ENCODE results near the gene KLF1. TPM values are rescaled to one million over a fixed set of nuclear protein-coding genes. Genes with fewer than 3 reads are reported as not detected.

The KLF1 gene
- total and polyA plus RNA-seq, 4 experiments from 2014 or later: not detected

DNA sequence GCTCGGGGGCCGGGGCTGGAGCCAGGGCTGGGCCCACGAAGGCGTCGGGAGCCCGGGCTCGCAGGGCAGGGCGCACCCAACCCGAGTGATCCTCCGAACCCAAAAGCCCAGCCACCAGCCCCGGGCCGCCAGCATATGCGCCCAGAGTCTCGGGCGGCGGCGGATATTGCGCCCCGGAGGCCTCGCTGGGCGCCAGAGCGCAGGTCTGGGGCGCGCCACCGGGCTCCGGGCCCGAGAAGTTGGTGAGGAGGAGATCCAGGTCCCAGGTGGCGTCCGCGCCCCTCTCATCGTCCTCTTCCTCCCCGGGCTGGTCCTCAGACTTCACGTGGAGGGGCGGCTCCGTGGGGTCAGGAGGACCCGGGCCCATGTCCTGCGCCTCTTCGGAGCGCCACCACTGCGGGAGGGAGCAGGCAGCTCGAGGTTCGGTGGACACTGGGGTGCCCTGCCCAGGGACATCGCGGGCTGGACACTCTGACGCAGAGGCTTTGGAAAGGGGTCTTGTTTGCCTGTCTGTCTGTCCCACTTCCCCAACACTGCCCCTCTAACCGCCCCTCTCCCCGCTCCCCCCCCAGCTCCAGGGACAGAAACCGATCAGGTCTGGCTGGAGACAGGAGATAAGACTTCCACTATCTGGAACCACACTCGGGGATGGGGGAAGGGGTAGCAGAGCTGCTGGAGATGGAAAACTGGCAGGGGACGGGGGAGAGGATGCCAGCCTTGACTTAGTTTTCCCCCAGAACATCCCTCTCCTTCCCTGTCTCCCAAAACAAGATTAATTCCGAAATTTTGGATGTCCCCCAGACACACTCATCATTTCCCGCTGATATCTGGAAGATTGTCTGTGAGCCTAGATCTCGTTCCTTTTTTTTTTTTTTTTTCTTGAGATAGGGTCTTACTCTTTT lies 1.0 kb downstream of the KLF1 start:
- peaks cover 14 to 39% (median 27%) of the 10 kb centered on the region in 4 donors for H3K4me1 Mint-ChIP-seq
- intact Hi-C loops (cut with micrococcal nuclease): loop anchor here (1.0 to 5.0 kb wide), 3 partner anchors 47 to 211 kb away; partner anchors contain the start of gene FARSA
- DNase-seq: no peak
- H3K9me3 Mint-ChIP-seq: peaks cover 0 to 8% (median 0%) of the 10 kb centered on the region in 8 donors
- CTCF ChIA-PET (ENCODE audit: partially characterized antibody): interaction anchor here (0.8 to 9.0 kb wide), 17 partner anchors 10 to 79 kb away, joined by 3 to 166 read pairs (median 7); partner anchors contain the start of genes CALR, FARSA, GADD45GIP1 and RAD23A
- no peaks in the 10 kb centered on the region for H3K36me3 ChIP-seq (ENCODE audit: insufficient read depth, low read length)
- POLR2A ChIA-PET (ENCODE audit: partially characterized antibody): interaction anchor here (0.5 to 2.4 kb wide), 18 partner anchors 10 to 213 kb away, joined by 3 to 31 read pairs (median 5); partner anchors contain the start of genes CALR, FARSA, GADD45GIP1 and SYCE2
- no peaks in the 10 kb centered on the region for H3K9me3 ChIP-seq (ENCODE audit: control insufficient read depth in 1 of 2, low read length in 2 of 2)
- H3K27ac ChIP-seq (ENCODE audit: low read depth, low read length): no peak overlapping the region
- H3K27me3 ChIP-seq (ENCODE audit: insufficient read depth, low read length): no peaks in the 10 kb centered on the region
- H3K4me3 ChIP-seq (ENCODE audit: low read length in 2 of 2): peak overlapping the region in 1 of 2 donors; percentile 57
- H3K27me3 Mint-ChIP-seq: no peaks in the 10 kb centered on the region
- H3K4me3 Mint-ChIP-seq: peak overlapping the region; percentile 19 to 81 (median 58)
- H3K4me1 ChIP-seq (ENCODE audit: insufficient read depth, low read length): peaks cover 20% of the 10 kb centered on the region
- peak overlapping the region in 2 of 7 donors; percentile 47 to 63 for H3K27ac Mint-ChIP-seq
- peaks cover under 1 to 5% of the 10 kb centered on the region in 2 donors for H3K36me3 Mint-ChIP-seq

DNA sequence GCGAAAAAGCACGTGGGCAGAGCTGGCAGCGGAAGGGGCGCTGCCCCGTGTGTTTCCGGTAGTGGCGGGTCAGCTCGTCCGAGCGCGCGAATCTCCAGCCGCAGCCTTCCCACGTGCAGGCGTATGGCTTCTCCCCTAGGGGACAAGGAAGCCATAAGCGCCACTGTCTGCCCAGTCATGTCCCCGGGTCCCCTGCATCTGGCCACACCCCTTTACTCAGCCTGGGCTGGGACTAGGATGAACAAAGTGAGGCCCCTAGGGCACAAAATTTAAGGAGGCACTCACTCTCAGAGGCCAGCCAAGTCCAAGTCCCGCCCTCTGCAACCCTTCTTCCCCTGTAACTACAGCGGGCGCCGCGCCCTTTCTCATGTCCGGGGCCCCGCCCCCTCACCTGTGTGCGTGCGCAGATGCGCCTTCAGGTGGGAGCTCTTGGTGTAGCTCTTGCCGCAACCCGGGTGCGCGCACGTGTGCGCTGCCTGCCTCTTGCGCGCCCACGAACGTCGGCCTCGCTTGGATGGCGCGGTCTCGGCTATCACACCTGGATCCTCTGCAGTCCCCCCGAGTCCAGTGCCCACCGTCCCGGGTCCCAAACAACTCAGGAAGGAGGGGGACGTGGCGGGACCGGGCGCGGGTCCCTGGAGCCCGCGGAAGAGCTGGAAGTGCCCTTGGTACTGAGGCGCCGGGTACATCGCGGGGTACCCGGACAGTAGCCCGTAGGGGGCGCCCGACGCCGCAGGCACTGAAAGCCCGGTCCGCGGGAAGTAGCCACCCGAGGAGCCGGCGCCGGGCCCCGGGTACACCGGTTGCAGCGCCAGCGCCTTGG lies 1.9 kb downstream of the KLF1 start:
- peak overlapping the region; percentile 70 to 96 (median 87) for H3K27ac Mint-ChIP-seq
- POLR2A ChIA-PET (ENCODE audit: partially characterized antibody): interaction anchor here (0.6 to 2.4 kb wide), 17 partner anchors 11 to 247 kb away, joined by 3 to 31 read pairs (median 5); partner anchors contain the start of genes CALR, FARSA, GADD45GIP1 and SYCE2
- H3K4me1 Mint-ChIP-seq: peaks cover 9 to 39% (median 23%) of the 10 kb centered on the region in 4 donors
- H3K4me1 ChIP-seq (ENCODE audit: insufficient read depth, low read length): peaks cover 22% of the 10 kb centered on the region
- peaks cover 0 to 4% (median 0%) of the 10 kb centered on the region in 8 donors for H3K9me3 Mint-ChIP-seq
- peak overlapping the region; percentile 88 to 96 (median 90) for H3K4me3 Mint-ChIP-seq
- no peaks in the 10 kb centered on the region for H3K27me3 ChIP-seq (ENCODE audit: insufficient read depth, low read length)
- no peaks in the 10 kb centered on the region for H3K9me3 ChIP-seq (ENCODE audit: control insufficient read depth in 1 of 2, low read length in 2 of 2)
- CTCF ChIA-PET (ENCODE audit: partially characterized antibody): interaction anchor here (0.6 to 9.0 kb wide), 27 partner anchors 9 to 228 kb away, joined by 3 to 166 read pairs (median 5); partner anchors contain the start of genes CALR, DHPS, FARSA and GADD45GIP1
- peak overlapping the region in 1 of 2 donors; percentile 57 for H3K4me3 ChIP-seq (ENCODE audit: low read length in 2 of 2)
- peaks cover 0 to 2% of the 10 kb centered on the region in 2 donors for H3K36me3 Mint-ChIP-seq
- intact Hi-C loops (cut with micrococcal nuclease): loop anchor here (1.0 to 5.0 kb wide), 4 partner anchors 32 to 212 kb away; partner anchors contain the start of genes FARSA and SYCE2
- H3K36me3 ChIP-seq (ENCODE audit: insufficient read depth, low read length): no peaks in the 10 kb centered on the region
- no peak overlapping the region for H3K27ac ChIP-seq (ENCODE audit: low read depth, low read length)
- H3K27me3 Mint-ChIP-seq: no peaks in the 10 kb centered on the region
- peak; percentile 84 to 91 (median 88) for DNase-seq

DNA sequence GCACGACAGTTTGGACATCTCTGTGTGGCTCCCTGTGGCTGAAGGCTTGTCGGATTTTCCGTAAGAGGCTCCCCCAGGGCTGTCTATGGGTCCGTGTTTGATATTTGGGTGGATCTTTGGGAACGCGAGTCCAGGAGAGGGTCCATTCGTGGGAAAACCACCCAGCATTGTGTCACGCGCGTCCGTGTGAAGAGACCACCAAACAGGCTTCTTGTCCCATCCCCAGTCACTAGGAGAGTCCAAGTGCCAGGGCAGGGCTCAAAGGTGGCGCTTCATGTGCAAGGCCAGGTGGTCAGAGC lies 2.4 kb downstream of the KLF1 start:
- DNase-seq: no peak
- Mint-ChIP-seq H3K27me3 (no peaks in the 10 kb centered on the region), H3K9me3 (peaks cover 0 to 4% (median 0%) of the 10 kb centered on the region in 8 donors), H3K4me1 (peaks cover 11 to 42% (median 26%) of the 10 kb centered on the region in 4 donors), H3K36me3 (peaks cover 0 to 2% of the 10 kb centered on the region in 2 donors), H3K27ac (peak overlapping the region in 1 of 7 donors; percentile 85), H3K4me3 (peak overlapping the region in 5 of 8 donors; percentile 25 to 96 (median 88))
- peak overlapping the region in 1 of 2 donors; percentile 57 for H3K4me3 ChIP-seq (ENCODE audit: low read length in 2 of 2)
- H3K27ac ChIP-seq (ENCODE audit: low read depth, low read length): no peak overlapping the region
- intact Hi-C loops (cut with micrococcal nuclease): loop anchor here (5.0 kb wide), 1 partner anchor 33 kb away; the partner anchor contains the start of gene SYCE2
- H3K27me3 ChIP-seq (ENCODE audit: insufficient read depth, low read length): no peaks in the 10 kb centered on the region
- H3K4me1 ChIP-seq (ENCODE audit: insufficient read depth, low read length): peaks cover 26% of the 10 kb centered on the region
- no peaks in the 10 kb centered on the region for H3K9me3 ChIP-seq (ENCODE audit: control insufficient read depth in 1 of 2, low read length in 2 of 2)
- H3K36me3 ChIP-seq (ENCODE audit: insufficient read depth, low read length): no peaks in the 10 kb centered on the region
- ChIA-PET CTCF (ENCODE audit: partially characterized antibody) (interaction anchor here (0.6 to 9.0 kb wide), 23 partner anchors 9 to 203 kb away, joined by 3 to 166 read pairs (median 6); partner anchors contain the start of genes CALR, DHPS, FARSA and GADD45GIP1), POLR2A (ENCODE audit: partially characterized antibody) (interaction anchor here (0.6 to 2.4 kb wide), 16 partner anchors 11 to 248 kb away, joined by 3 to 31 read pairs (median 5); partner anchors contain the start of genes CALR, FARSA, GADD45GIP1 and SYCE2)

DNA sequence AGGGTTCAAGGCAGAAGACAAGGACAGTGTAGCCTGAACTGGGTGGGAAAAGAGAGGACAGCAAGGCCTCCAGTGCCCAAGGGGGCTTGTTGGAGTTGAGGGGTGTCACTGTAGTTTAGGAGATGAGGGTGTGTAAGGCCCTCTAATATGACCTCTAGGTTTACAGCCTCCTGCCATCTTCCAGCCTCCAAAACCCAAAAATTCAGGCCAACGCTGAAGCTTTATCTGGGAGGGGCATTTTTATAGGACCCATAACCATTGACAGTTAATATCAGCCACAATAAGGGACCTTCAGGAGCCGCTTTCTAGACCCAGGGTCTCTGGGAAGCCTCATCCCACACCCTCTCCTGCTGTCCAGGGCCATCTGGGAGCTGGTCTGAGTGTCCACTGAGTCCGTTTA lies 2.8 kb downstream of the KLF1 start:
- Mint-ChIP-seq H3K27ac (peak overlapping the region in 1 of 7 donors; percentile 85), H3K4me3 (peak overlapping the region in 3 of 8 donors; percentile 15 to 96 (median 50)), H3K9me3 (peaks cover 0 to 4% (median 0%) of the 10 kb centered on the region in 8 donors), H3K36me3 (peaks cover 0 to 2% of the 10 kb centered on the region in 2 donors), H3K27me3 (no peaks in the 10 kb centered on the region), H3K4me1 (peaks cover 11 to 43% (median 27%) of the 10 kb centered on the region in 4 donors)
- Histone ChIP-seq H3K36me3 (ENCODE audit: insufficient read depth, low read length) (no peaks in the 10 kb centered on the region), H3K4me1 (ENCODE audit: insufficient read depth, low read length) (peaks cover 29% of the 10 kb centered on the region), H3K27me3 (ENCODE audit: insufficient read depth, low read length) (no peaks in the 10 kb centered on the region), H3K9me3 (ENCODE audit: control insufficient read depth in 1 of 2, low read length in 2 of 2) (no peaks in the 10 kb centered on the region), H3K4me3 (ENCODE audit: low read length in 2 of 2) (no peak overlapping the region), H3K27ac (ENCODE audit: low read depth, low read length) (no peak overlapping the region)
- CTCF ChIA-PET (ENCODE audit: partially characterized antibody): interaction anchor here (1.0 to 9.0 kb wide), 9 partner anchors 8 to 92 kb away, joined by 3 to 166 read pairs (median 7); partner anchors contain the start of genes FARSA and SYCE2
- POLR2A ChIA-PET (ENCODE audit: partially characterized antibody): interaction anchor here (0.7 to 2.4 kb wide), 8 partner anchors 11 to 81 kb away, joined by 3 to 31 read pairs (median 4); partner anchors contain the start of genes CALR, FARSA and GADD45GIP1
- DNase-seq: no peak
- intact Hi-C loops (cut with micrococcal nuclease): loop anchor here (5.0 kb wide), 1 partner anchor 33 kb away; the partner anchor contains the start of gene SYCE2

DNA sequence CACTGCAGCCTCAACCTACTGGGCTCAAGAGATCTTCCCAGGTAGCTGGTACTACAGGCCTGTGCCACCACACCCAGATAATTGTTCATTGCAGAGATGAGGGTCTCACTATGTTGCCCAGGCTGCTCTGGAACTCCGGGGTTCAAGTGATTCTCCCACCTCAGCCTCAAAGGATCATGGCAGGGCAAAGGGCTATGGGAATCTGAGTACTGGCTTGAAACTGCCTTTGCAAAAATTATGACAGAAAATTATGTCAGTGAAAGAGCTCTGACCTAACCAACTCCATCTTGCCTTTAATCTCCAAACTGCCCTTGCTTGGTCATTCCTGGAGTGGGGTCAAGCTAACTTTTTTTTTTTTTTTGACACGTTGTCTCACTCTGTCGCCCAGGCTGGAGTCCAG lies 4.4 kb downstream of the KLF1 start:
- Histone ChIP-seq H3K27ac (ENCODE audit: low read depth, low read length) (no peak overlapping the region), H3K4me1 (ENCODE audit: insufficient read depth, low read length) (peaks cover 29% of the 10 kb centered on the region), H3K4me3 (ENCODE audit: low read length in 2 of 2) (no peak overlapping the region), H3K9me3 (ENCODE audit: control insufficient read depth in 1 of 2, low read length in 2 of 2) (no peaks in the 10 kb centered on the region), H3K36me3 (ENCODE audit: insufficient read depth, low read length) (peaks cover 11% of the 10 kb centered on the region), H3K27me3 (ENCODE audit: insufficient read depth, low read length) (no peaks in the 10 kb centered on the region)
- CTCF ChIA-PET (ENCODE audit: partially characterized antibody): interaction anchor here (0.5 to 9.0 kb wide), 9 partner anchors 8 to 442 kb away, joined by 3 to 166 read pairs (median 5); partner anchors contain the start of genes GCDH, SYCE2 and ZNF443
- H3K9me3 Mint-ChIP-seq: peaks cover 0 to 4% (median 0%) of the 10 kb centered on the region in 8 donors
- peak overlapping the region; percentile 81 to 92 (median 89) for H3K4me3 Mint-ChIP-seq
- no peaks in the 10 kb centered on the region for H3K27me3 Mint-ChIP-seq
- POLR2A ChIA-PET (ENCODE audit: partially characterized antibody): interaction anchor here (0.6 to 1.9 kb wide), 5 partner anchors 13 to 1625 kb away, joined by 3 to 8 read pairs (median 3); partner anchors contain the start of gene GADD45GIP1
- DNase-seq: no peak
- H3K4me1 Mint-ChIP-seq: peaks cover 10 to 51% (median 25%) of the 10 kb centered on the region in 4 donors
- H3K36me3 Mint-ChIP-seq: peaks cover 0 to 12% of the 10 kb centered on the region in 2 donors
- H3K27ac Mint-ChIP-seq: peak overlapping the region in 4 of 7 donors; percentile 66 to 92 (median 78)
- intact Hi-C loops (cut with micrococcal nuclease): loop anchor here (5.0 kb wide), 1 partner anchor 35 kb away; the partner anchor contains the start of gene SYCE2

Data from CD4-positive, alpha-beta memory T cell (primary cell).